KOPT-K1 (cell line): Measurements from ENCODE around the gene TMC1.

Experiments
- H3K27ac ChIP-seq: fragments of 200-600 bp; sonication (generic); 2 replicates; pipeline ENCODE4 v1.5.1; 2016; ENCODE audit warnings: antibody characterized with exemption, mild to moderate bottlenecking, low read depth, low read length; ENCODE audit not compliant: poor library complexity, severe bottlenecking
- H3K36me3 ChIP-seq: fragments of 200-600 bp; sonication (generic); 2 replicates; pipeline ENCODE4 v1.5.1; 2017; ENCODE audit warnings: antibody characterized with exemption, mild to moderate bottlenecking, low read length, moderate library complexity; ENCODE audit not compliant: insufficient read depth
- H3K9me3 ChIP-seq: fragments of 200-600 bp; sonication (generic); 2 replicates; pipeline ENCODE4 v1.5.1; 2017; ENCODE audit warnings: antibody characterized with exemption, low read length, mild to moderate bottlenecking; ENCODE audit not compliant: insufficient read depth, poor library complexity, severe bottlenecking

The TMC1 gene

DNA sequence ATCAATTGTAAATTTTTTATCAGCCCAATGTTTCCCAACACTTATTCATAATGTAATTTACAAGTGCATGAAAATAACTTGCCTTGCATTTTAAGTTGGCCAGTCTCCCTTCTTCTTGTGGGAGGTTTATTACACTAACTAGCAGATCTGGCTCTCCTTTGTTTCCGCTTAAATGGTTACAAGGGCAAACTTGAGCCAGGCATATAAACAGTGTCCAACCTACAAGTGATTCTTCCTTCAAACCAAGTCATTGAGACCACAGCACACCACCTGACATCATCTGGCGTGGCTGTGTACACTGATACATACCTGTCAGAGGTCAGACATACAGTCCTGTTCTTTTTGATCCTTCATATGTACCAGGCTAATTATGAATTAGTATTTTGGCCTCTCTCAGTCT, 351.3 kb downstream of the TMC1 start:
- H3K27ac ChIP-seq = no peak overlapping the region
- H3K9me3 ChIP-seq = no peaks in the 10 kb centered on the region
- H3K36me3 ChIP-seq = no peaks in the 10 kb centered on the region

- Histone ChIP-seq H3K36me3 (no peaks in the 10 kb centered on the region), H3K27ac (no peak overlapping the region), H3K9me3 (no peaks in the 10 kb centered on the region)
These were observed 352.0 kb downstream of the TMC1 start for GRCh38 chr9:72873456-72873855.

GRCh38 chr9:72874344-72874743, 352.9 kb downstream of the TMC1 start:
- no peaks in the 10 kb centered on the region for H3K9me3 ChIP-seq
- no peak overlapping the region for H3K27ac ChIP-seq
- no peaks in the 10 kb centered on the region for H3K36me3 ChIP-seq

- no peak overlapping the region for H3K27ac ChIP-seq
- no peaks in the 10 kb centered on the region for H3K9me3 ChIP-seq
These were observed 353.8 kb downstream of the TMC1 start for GRCh38 chr9:72875221-72875620.

DNA sequence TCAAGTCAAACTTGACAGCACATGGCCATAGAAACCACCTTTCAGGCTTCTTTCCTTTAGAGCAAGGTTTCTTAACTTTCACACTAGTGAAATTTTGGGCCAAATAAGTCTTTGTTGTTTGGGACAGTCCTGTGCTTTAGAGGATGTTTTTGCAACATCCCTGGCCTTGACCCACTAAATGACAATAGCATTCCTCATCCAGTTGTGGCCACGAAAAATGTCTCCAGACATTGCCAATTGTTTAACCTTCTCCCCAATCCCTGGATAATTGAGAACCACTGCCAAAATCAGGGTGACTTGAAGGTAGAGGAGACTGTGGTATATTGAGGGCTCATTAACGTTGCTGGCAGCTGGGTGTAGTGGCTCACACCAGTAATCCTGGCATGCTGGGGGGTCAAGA, 359.4 kb downstream of the TMC1 start:
- Histone ChIP-seq H3K27ac (no peak overlapping the region), H3K36me3 (no peaks in the 10 kb centered on the region), H3K9me3 (no peaks in the 10 kb centered on the region)

More at GRCh38 chr9:72875221-72875620, 353.8 kb downstream of the TMC1 start:
- no peaks in the 10 kb centered on the region for H3K36me3 ChIP-seq

DNA sequence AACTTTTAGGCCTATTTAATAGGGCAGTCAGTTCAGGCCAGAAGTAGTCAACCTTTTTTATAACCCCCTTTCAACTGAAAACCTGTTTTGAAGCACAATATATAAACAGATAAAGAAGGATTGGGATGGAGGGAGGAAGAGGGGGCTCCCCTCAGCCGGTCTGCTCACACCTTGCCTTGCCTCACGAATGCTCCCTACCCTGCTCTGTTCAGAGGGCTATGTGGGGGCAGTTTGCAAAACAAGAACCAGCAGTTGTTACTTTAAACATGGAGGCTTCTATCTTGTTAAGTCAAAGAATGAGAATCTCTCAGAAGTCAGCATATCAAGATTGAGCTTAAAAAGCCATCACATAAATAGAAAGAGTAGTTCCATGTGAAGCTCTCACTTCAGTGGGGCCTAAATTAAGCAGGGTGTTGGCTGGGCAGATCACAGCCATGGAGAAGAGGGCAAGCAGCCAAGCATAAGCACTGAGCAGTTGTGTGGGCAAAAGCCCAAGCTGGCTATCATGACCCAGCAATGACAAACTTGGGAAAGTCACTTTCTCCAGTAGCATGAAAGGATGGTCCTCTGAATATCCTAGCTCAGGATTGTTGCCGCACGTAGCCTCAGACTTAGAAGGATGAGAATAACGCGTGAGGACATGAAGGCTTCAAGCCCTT, 360.8 kb downstream of the TMC1 start:
- no peak overlapping the region for H3K27ac ChIP-seq
- H3K9me3 ChIP-seq = no peaks in the 10 kb centered on the region
- H3K36me3 ChIP-seq = no peaks in the 10 kb centered on the region

GRCh38 chr9:72883875-72884274, 362.5 kb downstream of the TMC1 start:
- Histone ChIP-seq H3K9me3 (no peaks in the 10 kb centered on the region), H3K27ac (no peak overlapping the region), H3K36me3 (no peaks in the 10 kb centered on the region)

DNA sequence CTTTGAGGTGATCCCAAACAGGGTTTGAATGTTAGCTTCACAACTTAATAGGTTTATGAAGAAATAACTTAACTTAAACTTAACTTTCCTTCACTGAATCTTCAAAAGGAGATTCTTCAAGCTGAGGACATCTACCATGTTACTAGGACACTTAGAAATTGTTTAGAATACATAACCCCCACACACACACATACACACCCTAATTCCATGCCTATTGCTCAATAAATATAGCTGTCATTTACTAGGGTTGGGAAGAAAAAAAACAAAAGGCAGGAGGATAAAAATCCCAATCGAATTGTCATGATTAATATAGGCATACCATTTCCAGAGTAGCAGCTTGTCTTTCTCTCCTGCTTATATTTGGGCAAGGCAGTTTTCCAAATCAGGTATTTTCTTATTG, 363.1 kb downstream of the TMC1 start:
- H3K9me3 ChIP-seq = no peaks in the 10 kb centered on the region
- no peak overlapping the region for H3K27ac ChIP-seq
- H3K36me3 ChIP-seq = no peaks in the 10 kb centered on the region
